ENCODE results near the gene ADCY10.

The ADCY10 gene

GRCh38 chr1:167789501-167789900 lies 124.4 kb downstream of the ADCY10 start:
- ATAC-seq = peak; percentile 30; the same call in 1 of the 3 replicates
- TF ChIP-seq GLIS3 (CRISPR knock-in tag; IDR thresholded peaks at IDR 0.05) = no peak
- TF ChIP-seq ZFP30 (CRISPR knock-in tag; IDR thresholded peaks at IDR 0.05) = no peak

- no peak for TF ChIP-seq ZFP30 (CRISPR knock-in tag; IDR thresholded peaks at IDR 0.05)
- no peak for TF ChIP-seq ZNF8 (CRISPR knock-in tag; IDR thresholded peaks at IDR 0.05)
- TF ChIP-seq PPARA (CRISPR knock-in tag; IDR thresholded peaks at IDR 0.05; ENCODE audit: borderline replicate concordance) = no peak
- TF ChIP-seq PATZ1 (CRISPR knock-in tag; IDR thresholded peaks at IDR 0.05; ENCODE audit: borderline replicate concordance) = no peak
- TF ChIP-seq GLIS3 (CRISPR knock-in tag; IDR thresholded peaks at IDR 0.05) = no peak
- no peak for TF ChIP-seq TSHZ2 (CRISPR knock-in tag; IDR thresholded peaks at IDR 0.05)
- TF ChIP-seq ISL1 (CRISPR knock-in tag; IDR thresholded peaks at IDR 0.05) = no peak
- TF ChIP-seq CREB5 (CRISPR knock-in tag; IDR thresholded peaks at IDR 0.05; ENCODE audit: low read depth) = no peak
- no peak for TF ChIP-seq BACH2 (CRISPR knock-in tag; IDR thresholded peaks at IDR 0.05; ENCODE audit: borderline replicate concordance)
- TF ChIP-seq TOX (CRISPR knock-in tag; IDR thresholded peaks at IDR 0.05; ENCODE audit: borderline replicate concordance) = no peak
- TF ChIP-seq ZC3H10 (CRISPR knock-in tag; IDR thresholded peaks at IDR 0.05) = no peak
- TF ChIP-seq ARNTL (CRISPR knock-in tag; IDR thresholded peaks at IDR 0.05; ENCODE audit: borderline replicate concordance, low read depth) = no peak
- TF ChIP-seq CSDC2 (CRISPR knock-in tag; IDR thresholded peaks at IDR 0.05) = no peak
- no peak for TF ChIP-seq ZNF70 (CRISPR knock-in tag; IDR thresholded peaks at IDR 0.05)
- no peak for TF ChIP-seq CSRNP3 (CRISPR knock-in tag; IDR thresholded peaks at IDR 0.05)
- no peak for TF ChIP-seq ZFP3 (CRISPR knock-in tag; IDR thresholded peaks at IDR 0.05)
- TF ChIP-seq TCF4 (CRISPR knock-in tag; IDR thresholded peaks at IDR 0.05; ENCODE audit: borderline replicate concordance) = no peak
- no peak for TF ChIP-seq ESRRG (CRISPR knock-in tag; IDR thresholded peaks at IDR 0.05)
- ATAC-seq = no peak
These were observed 127.4 kb downstream of the ADCY10 start for GRCh38 chr1:167786502-167786901.

GRCh38 chr1:167784876-167785550 lies 128.9 kb downstream of the ADCY10 start:
- no peak for ATAC-seq
- TF ChIP-seq PATZ1 (CRISPR knock-in tag; IDR thresholded peaks at IDR 0.05; ENCODE audit: borderline replicate concordance) = no peak
- no peak for TF ChIP-seq GLIS3 (CRISPR knock-in tag; IDR thresholded peaks at IDR 0.05)
- no peak for TF ChIP-seq TCF4 (CRISPR knock-in tag; IDR thresholded peaks at IDR 0.05; ENCODE audit: borderline replicate concordance)
- TF ChIP-seq CSDC2 (CRISPR knock-in tag; IDR thresholded peaks at IDR 0.05) = no peak
- no peak for TF ChIP-seq ZNF70 (CRISPR knock-in tag; IDR thresholded peaks at IDR 0.05)
- no peak for TF ChIP-seq TSHZ2 (CRISPR knock-in tag; IDR thresholded peaks at IDR 0.05)
- no peak for TF ChIP-seq TOX (CRISPR knock-in tag; IDR thresholded peaks at IDR 0.05; ENCODE audit: borderline replicate concordance)
- TF ChIP-seq ESRRG (CRISPR knock-in tag; IDR thresholded peaks at IDR 0.05) = no peak
- TF ChIP-seq ZFP3 (CRISPR knock-in tag; IDR thresholded peaks at IDR 0.05) = no peak
- TF ChIP-seq ZNF565 (CRISPR knock-in tag; conservative IDR thresholded peaks at IDR 0.05; ENCODE audit: low read depth) = no peak
- TF ChIP-seq ZC3H10 (CRISPR knock-in tag; IDR thresholded peaks at IDR 0.05) = no peak
- no peak for TF ChIP-seq CREB5 (CRISPR knock-in tag; IDR thresholded peaks at IDR 0.05; ENCODE audit: low read depth)
- TF ChIP-seq POU6F1 (CRISPR knock-in tag; IDR thresholded peaks at IDR 0.05; ENCODE audit: borderline replicate concordance, low read depth) = no peak
- TF ChIP-seq BACH2 (CRISPR knock-in tag; IDR thresholded peaks at IDR 0.05; ENCODE audit: borderline replicate concordance) = no peak

Measured in SK-N-SH treated with all-trans-retinoic acid at 6 μM for 48 hours (cell line).